GM12878 (cell line): ENCODE results near the gene DYRK1B. TPM values are rescaled to one million over a fixed set of nuclear protein-coding genes. Genes with fewer than 3 reads are reported as not detected.
"Not testable (repeated sequence)": the region's sequence is repeated elsewhere in the genome, so short reads cannot be mapped to it uniquely, and the experiment has no call there.

Experiments used
- ATAC-seq: fragments of 200-7000 bp; cut with Tn5 transposase; 3 replicates; pipeline ENCODE4 v1.9.1; 2020; ENCODE audit warnings: mild to moderate bottlenecking, moderate library complexity
- BruUV-seq: library from RNA; stranded (reverse); fragments of 400-500 nt; replicated peaks from 2 replicates; lab custom pipeline; 2021; lab: Mats Ljungman, UMichigan
- CTCF ChIA-PET: fragments of 300-600 bp; sonication (Branson Sonifier 250); formaldehyde crosslinking; extraction: SDS; loops from one replicate; lab custom pipeline; 2021; ENCODE audit warnings: inconsistent platforms; lab: Yijun Ruan, JAX
- POLR2A ChIA-PET: fragments of 350-600 bp; formaldehyde crosslinking; extraction: SDS; loops from one replicate; lab custom pipeline; 2021; ENCODE audit warnings: inconsistent platforms; lab: Charles Lee
- RAD21 ChIA-PET: fragments of 300-600 bp; sonication (Branson Sonifier 250); formaldehyde crosslinking; loops from one replicate; lab custom pipeline; 2023; ENCODE audit warnings: antibody characterized with exemption; ENCODE audit not compliant: unreplicated experiment; lab: Charles Lee
- SMC1A ChIA-PET: fragments of 300-600 bp; sonication (Branson Sonifier 250); formaldehyde crosslinking; loops from one replicate; lab custom pipeline; 2023; ENCODE audit not compliant: unreplicated experiment, uncharacterized antibody; lab: Charles Lee
- DNase-seq: peaks from one replicate; pipeline ENCODE4 v3.0.0-alpha.2; 2011; ENCODE audit warnings: low read depth, low spot score
- FAIRE-seq: peaks from 3 replicates; lab custom pipeline; 2011; peaks lifted over from hg19 to GRCh38; lab: Jason Lieb, UNC
- H2AFZ ChIP-seq: 2 replicates; pipeline ENCODE4 v1.6.0; 2011; ENCODE audit warnings: low read depth, low read length, control low read depth; ENCODE audit not compliant: control insufficient read depth
- H3K27ac ChIP-seq: 2 replicates; pipeline ENCODE4 v1.5.1; 2011; ENCODE audit warnings: control low read depth; ENCODE audit not compliant: control insufficient read depth, insufficient read depth
- H3K27me3 ChIP-seq, 2 experiments: replicated peaks in 1 of 2; 2 replicates each; pipeline versions ENCODE4 v1.6.0 to v1.6.1; 2011; ENCODE audit warnings: low read length in 1 of 2; ENCODE audit not compliant: control insufficient read depth in 2 of 2, insufficient read depth in 2 of 2
- H3K36me3 ChIP-seq, 2 experiments: 2 replicates each; pipeline ENCODE4 v1.5.1; 2011; ENCODE audit warnings: low read length in 1 of 2; ENCODE audit not compliant: control insufficient read depth in 2 of 2, insufficient read depth in 2 of 2
- H3K4me1 ChIP-seq: 2 replicates; pipeline ENCODE4 v1.6.1; 2011; ENCODE audit warnings: mild to moderate bottlenecking, low read length, moderate library complexity, mixed read lengths; ENCODE audit not compliant: control insufficient read depth, insufficient read depth
- H3K4me2 ChIP-seq: 2 replicates; pipeline ENCODE4 v1.6.0; 2011; ENCODE audit warnings: control low read depth; ENCODE audit not compliant: control insufficient read depth, insufficient read depth
- H3K4me3 ChIP-seq: fragments of 200-600 bp; sonication (generic); 2 replicates; pipeline ENCODE4 v1.5.1; 2016
- H3K79me2 ChIP-seq: 2 replicates; pipeline ENCODE4 v1.6.0; 2011; ENCODE audit warnings: low read length; ENCODE audit not compliant: control insufficient read depth, insufficient read depth
- H3K9ac ChIP-seq: 2 replicates; pipeline ENCODE4 v1.8.0; 2011; ENCODE audit warnings: low read length, control low read depth, mixed read lengths; ENCODE audit not compliant: control insufficient read depth, insufficient read depth
- H3K9me3 ChIP-seq: replicated peaks from 3 replicates; pipeline ENCODE4 v1.5.1; 2011; ENCODE audit warnings: mild to moderate bottlenecking, low read length; ENCODE audit not compliant: control insufficient read depth, insufficient read depth
- H4K20me1 ChIP-seq: 2 replicates; pipeline ENCODE4 v1.6.0; 2011; ENCODE audit not compliant: control insufficient read depth, insufficient read depth
- ASH2L ChIP-seq: fragments of 300-600, 200-600 bp; sonication (generic); IDR thresholded peaks from 2 replicates; pipeline ENCODE4 v1.6.1; 2017; ENCODE audit warnings: low read depth, mild to moderate bottlenecking, borderline replicate concordance
- ATF7 ChIP-seq: fragments of 450-650 bp; IDR thresholded peaks from 2 replicates; pipeline ENCODE4 v1.6.1; 2016; ENCODE audit warnings: low read depth, mild to moderate bottlenecking
- EGR1 ChIP-seq, 2 experiments: IDR thresholded peaks; 1 replicate in 1 of 2; 2 replicates in 1 of 2; pipeline ENCODE4 v1.6.1; 2011 to 2012; ENCODE audit warnings: low read depth in 2 of 2, low read length in 2 of 2, borderline replicate concordance in 1 of 2, mild to moderate bottlenecking in 1 of 2, moderate library complexity in 1 of 2
- FOS ChIP-seq: IDR thresholded peaks from 3 replicates; pipeline ENCODE4 v1.6.1; 2011; ENCODE audit warnings: borderline replicate concordance; ENCODE audit not compliant: insufficient read length; ENCODE audit errors: extremely low read depth
- HCFC1 ChIP-seq: fragments of 150-350 bp; IDR thresholded peaks from 2 replicates; pipeline ENCODE4 v1.6.1; 2014; ENCODE audit warnings: low read length
- SIX5 ChIP-seq: IDR thresholded peaks from 2 replicates; pipeline ENCODE4 v1.6.1; 2011; ENCODE audit warnings: mild to moderate bottlenecking, low read depth, low read length, moderate library complexity; ENCODE audit not compliant: severe bottlenecking
- ZNF24 ChIP-seq: fragments of 450-650 bp; IDR thresholded peaks from 2 replicates; pipeline ENCODE4 v1.6.1; 2017; ENCODE audit warnings: antibody characterized with exemption, mild to moderate bottlenecking
- WGBS: methylation state at CpG from one replicate; pipeline ENCODE4 v1.1.6; 2016; ENCODE audit warnings: low lambda C conversion rate; ENCODE audit not compliant: insufficient replicate concordance, insufficient coverage; ENCODE audit errors: missing lambda C conversion rate; 5-methylcytosine and 5-hydroxymethylcytosine counted together
- in situ Hi-C: fragments of 300-500 bp; cut with MboI; formaldehyde crosslinking; loops from 9 replicates; pipeline ENCODE4 v1.14.3; 2018; ENCODE audit warnings: mixed read lengths
- intact Hi-C: fragments of 100-400 bp; cut with micrococcal nuclease; formaldehyde crosslinking; loops from one replicate; pipeline ENCODE4 v1.14.2; 2022; ENCODE audit not compliant: unreplicated experiment
- polyA plus RNA-seq, 11 experiments: library from polyadenylated mRNA; depleted of rRNA in 4 of 11; unstranded in 6 of 11; stranded (reverse) in 5 of 11; fragments of >200 nt; fragmentation: Nextera tagmentation in 4 of 11; fragmentation: Illumina TruSeq in 1 of 11; extraction: Ambion mirVana in 4 of 11; extraction: Trizol in 1 of 11; gene quantifications; 1 replicate in 1 of 11; 2 replicates in 10 of 11; pipeline versions ENCODE4 v1.2.1 to v1.2.3, GENCODE V29; 2011 to 2016; ENCODE audit warnings: inconsistent platforms in 2 of 11, missing spikeins in 2 of 11, low read depth in 1 of 11
- total RNA-seq, 4 experiments: library from RNA; depleted of rRNA in 3 of 4; stranded (reverse); fragments of >200 nt in 3 of 4; fragmentation: Illumina TruSeq in 1 of 4; extraction: Trizol in 1 of 4; gene quantifications; 2 replicates each; pipeline versions ENCODE4 v1.2.1 to v1.2.3, GENCODE V29; 2013 to 2021
- TF ChIP-seq, protein P1 (sequence below): fragments of 450-650 bp; formaldehyde crosslinking; IDR thresholded peaks from 2 replicates; pipeline ENCODE4 v1.4.0; 2020; ENCODE audit warnings: mild to moderate bottlenecking, moderate library complexity

DYRK1B gene
- total and polyA plus RNA-seq, 10 of the 15 experiments (the other 5 are each of a cell fraction or from before 2014, with no cell fraction given): 0.07 to 10.2 (median 3.4) TPM; not detected in 1

DNA sequence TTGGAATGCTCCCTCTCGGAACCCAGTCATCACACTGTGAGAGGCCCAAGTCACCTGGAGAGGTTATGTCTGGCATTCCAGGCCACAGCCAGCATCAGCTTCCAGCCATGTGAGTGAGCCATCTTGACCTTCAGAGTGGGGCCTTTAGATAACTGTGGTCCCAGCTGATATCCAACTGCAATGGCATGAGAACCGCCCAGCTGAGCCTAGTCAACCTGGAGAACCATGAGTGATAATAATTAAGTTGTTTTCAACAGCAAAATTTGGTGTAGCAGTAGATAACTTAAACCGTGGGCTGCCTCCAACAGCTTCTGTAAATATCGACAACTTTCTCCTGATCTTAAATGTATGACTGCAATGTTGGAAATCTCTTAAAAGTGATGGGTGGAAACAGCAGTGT is 24.6 kb downstream of the DYRK1B start (continued):
- no peak for TF ChIP-seq ZNF24
- TF ChIP-seq EGR1 (IDR thresholded peaks at IDR 0.05; ENCODE audit: borderline replicate concordance in 1 of 2, low read depth in 2 of 2, low read length in 2 of 2): no peak
- TF ChIP-seq FOS: no peak
- TF ChIP-seq SIX5: no peak
- no peak for TF ChIP-seq ATF7
- no peak for TF ChIP-seq HCFC1
- TF ChIP-seq, protein P1, sequence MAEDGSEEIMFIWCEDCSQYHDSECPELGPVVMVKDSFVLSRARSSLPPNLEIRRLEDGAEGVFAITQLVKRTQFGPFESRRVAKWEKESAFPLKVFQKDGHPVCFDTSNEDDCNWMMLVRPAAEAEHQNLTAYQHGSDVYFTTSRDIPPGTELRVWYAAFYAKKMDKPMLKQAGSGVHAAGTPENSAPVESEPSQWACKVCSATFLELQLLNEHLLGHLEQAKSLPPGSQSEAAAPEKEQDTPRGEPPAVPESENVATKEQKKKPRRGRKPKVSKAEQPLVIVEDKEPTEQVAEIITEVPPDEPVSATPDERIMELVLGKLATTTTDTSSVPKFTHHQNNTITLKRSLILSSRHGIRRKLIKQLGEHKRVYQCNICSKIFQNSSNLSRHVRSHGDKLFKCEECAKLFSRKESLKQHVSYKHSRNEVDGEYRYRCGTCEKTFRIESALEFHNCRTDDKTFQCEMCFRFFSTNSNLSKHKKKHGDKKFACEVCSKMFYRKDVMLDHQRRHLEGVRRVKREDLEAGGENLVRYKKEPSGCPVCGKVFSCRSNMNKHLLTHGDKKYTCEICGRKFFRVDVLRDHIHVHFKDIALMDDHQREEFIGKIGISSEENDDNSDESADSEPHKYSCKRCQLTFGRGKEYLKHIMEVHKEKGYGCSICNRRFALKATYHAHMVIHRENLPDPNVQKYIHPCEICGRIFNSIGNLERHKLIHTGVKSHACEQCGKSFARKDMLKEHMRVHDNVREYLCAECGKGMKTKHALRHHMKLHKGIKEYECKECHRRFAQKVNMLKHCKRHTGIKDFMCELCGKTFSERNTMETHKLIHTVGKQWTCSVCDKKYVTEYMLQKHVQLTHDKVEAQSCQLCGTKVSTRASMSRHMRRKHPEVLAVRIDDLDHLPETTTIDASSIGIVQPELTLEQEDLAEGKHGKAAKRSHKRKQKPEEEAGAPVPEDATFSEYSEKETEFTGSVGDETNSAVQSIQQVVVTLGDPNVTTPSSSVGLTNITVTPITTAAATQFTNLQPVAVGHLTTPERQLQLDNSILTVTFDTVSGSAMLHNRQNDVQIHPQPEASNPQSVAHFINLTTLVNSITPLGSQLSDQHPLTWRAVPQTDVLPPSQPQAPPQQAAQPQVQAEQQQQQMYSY (CRISPR knock-in tag): no peak
- no peak for TF ChIP-seq ASH2L
- TF ChIP-seq, all 136 proteins: peak for 0

DNA sequence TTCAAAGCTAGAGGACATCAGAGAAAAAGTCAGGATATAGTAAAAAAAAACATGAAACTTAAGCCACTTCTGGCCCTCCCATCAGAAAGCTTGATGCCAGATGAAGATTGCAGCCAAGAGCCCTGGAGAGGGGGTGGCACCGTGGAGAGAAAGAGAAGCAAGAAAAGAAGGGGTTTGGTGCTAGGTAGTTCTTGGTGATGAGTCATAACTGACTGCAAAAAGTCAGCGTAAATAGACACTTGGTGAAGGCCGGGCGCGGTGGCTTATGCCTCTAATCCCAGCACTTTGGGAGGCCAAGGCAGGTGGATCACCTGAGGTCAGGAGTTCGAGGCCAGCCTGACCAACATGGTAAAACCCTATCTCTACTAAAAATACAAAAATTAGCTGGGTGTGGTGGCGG is 25.3 kb downstream of the DYRK1B start:
- H3K36me3 ChIP-seq, FAIRE-seq, BruUV-seq, H3K79me2 ChIP-seq, ATAC-seq, RAD21 ChIA-PET, H4K20me1 ChIP-seq, H3K4me2 ChIP-seq, H3K27me3 ChIP-seq, in situ Hi-C loops, intact Hi-C loops, H3K9ac ChIP-seq, DNase-seq, H3K27ac ChIP-seq, H3K4me3 ChIP-seq, H3K9me3 ChIP-seq, H3K4me1 ChIP-seq, H2AFZ ChIP-seq: not testable (repeated sequence)
- ChIA-PET POLR2A (interaction anchor here (1.4 kb wide), 1 partner anchor 13 kb away, joined by 3 read pairs; no protein-coding TSS in a partner anchor), SMC1A (interaction anchor here (1.4 to 3.4 kb wide), 3 partner anchors 16 to 135 kb away, joined by 3 to 22 read pairs (median 5); no protein-coding TSS in a partner anchor), CTCF (interaction anchor here (0.8 to 1.9 kb wide), 6 partner anchors 17 to 43 kb away, joined by 3 to 13 read pairs (median 4); no protein-coding TSS in a partner anchor)
- 17% methylated on average over 7 of the region's 7 CpGs for WGBS
